Measurements from ENCODE around the gene ARHGAP4.
A peak's percentile ranks its signal among the peaks of the same experiment; 100 is the strongest.

Gene ARHGAP4

GRCh38 chrX:153903238-153903980, 22.7 kb downstream of the ARHGAP4 start:
- DNase-seq: no peak

GRCh38 chrX:153902385-153902784, 23.7 kb downstream of the ARHGAP4 start:
- DNase-seq: no peak

DNA sequence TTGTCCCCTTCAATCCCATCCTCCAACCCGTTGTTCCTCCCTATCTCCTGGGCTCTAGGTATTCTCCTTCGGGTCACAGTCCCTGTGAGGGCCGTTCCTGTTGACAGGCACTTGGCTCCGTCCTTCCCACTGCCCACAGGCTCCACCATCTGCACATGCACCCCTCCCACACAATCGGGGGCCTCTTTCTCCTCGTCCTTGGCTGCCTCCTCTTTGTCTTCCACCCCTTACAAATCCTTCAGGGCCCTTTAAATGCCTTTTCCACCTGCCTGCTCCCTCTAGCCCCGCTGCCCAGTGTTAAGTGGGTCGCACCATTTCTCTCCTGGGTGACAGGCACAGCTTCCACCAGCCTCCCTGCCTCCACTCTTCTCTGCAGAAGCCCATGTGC, 24.3 kb downstream of the ARHGAP4 start:
- DNase-seq: no peak

GRCh38 chrX:153900831-153901752, 25.0 kb downstream of the ARHGAP4 start:
- peak; percentile 53 for DNase-seq

- DNase-seq: no peak
Measured at GRCh38 chrX:153897899-153898298, 28.2 kb downstream of the ARHGAP4 start.

DNA sequence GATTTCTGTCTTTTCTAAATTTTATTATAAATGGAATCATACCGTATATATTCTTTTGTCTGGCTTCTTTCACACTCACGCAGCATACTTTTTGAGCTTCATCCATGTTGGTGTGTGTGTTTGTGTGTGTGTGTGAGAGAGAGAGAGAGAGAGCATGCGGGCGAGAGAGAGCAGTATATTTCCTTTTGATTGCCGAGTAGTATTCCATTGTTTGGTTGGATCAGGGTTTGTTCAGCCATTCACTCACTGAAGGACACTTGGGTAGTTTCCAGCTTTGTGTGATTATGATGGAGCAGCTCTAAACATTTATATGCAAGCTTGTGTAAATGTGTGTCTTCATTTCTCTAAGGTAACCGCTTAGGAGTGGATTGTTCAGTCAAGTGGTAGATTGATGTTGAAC, 36.9 kb downstream of the ARHGAP4 start:
- DNase-seq: no peak

DNA sequence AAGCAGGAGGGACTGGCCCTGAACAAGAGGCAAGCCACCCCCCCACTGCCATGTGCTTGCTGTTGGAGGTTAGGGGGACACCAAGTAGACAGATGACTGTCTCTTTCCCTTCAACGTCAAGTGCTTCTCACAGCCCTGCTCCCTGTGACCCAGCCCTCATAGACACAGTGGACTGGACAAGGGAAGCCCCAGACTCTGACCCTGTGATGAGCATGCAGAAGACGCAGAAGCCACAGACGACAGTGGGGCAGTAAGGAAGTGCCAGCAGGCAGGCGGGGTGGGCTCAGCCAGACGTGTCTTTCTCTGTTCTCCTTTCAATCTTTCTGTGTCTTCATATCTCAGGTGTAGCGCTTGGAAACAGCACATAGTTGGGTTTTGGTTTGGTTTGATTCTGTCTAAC, 37.7 kb downstream of the ARHGAP4 start:
- DNase-seq: no peak

- no peak for DNase-seq
Measured at GRCh38 chrX:153887385-153887784, 38.7 kb downstream of the ARHGAP4 start.

- DNase-seq: no peak
Measured at GRCh38 chrX:153886915-153887314, 39.1 kb downstream of the ARHGAP4 start.

- DNase-seq: no peak
Measured at GRCh38 chrX:153885968-153886903, 39.8 kb downstream of the ARHGAP4 start, which contains the start of gene L1CAM. Gene L1CAM, minus strand, starts transcription at chrX:153886173. Its CDS starts 10,337 bp downstream, at chrX:153875836.

- DNase-seq: no peak
Measured at GRCh38 chrX:153885208-153885787, 40.8 kb downstream of the ARHGAP4 start.

GRCh38 chrX:153884590-153884989, 41.5 kb downstream of the ARHGAP4 start:
- no peak for DNase-seq

DNA sequence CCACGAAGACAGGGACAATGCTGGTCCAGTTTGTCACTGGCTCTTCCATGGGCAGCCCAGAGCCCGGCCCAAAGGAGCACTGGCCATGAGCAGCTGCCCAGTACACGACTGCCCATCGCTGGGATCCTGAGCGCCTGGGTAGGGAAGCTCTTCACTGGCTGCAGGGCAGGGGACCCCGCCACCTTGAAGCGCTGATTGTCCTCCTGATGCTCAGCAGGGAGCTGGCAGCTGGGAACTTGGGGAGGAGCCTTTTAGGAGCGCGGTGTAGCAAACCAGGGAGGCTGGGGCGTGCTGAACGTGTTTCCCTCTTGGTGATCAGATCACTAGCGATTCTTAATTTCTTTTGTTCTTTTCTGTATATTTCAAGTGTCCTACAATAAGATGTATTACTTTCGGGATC, 41.9 kb downstream of the ARHGAP4 start:
- no peak for DNase-seq

DNA sequence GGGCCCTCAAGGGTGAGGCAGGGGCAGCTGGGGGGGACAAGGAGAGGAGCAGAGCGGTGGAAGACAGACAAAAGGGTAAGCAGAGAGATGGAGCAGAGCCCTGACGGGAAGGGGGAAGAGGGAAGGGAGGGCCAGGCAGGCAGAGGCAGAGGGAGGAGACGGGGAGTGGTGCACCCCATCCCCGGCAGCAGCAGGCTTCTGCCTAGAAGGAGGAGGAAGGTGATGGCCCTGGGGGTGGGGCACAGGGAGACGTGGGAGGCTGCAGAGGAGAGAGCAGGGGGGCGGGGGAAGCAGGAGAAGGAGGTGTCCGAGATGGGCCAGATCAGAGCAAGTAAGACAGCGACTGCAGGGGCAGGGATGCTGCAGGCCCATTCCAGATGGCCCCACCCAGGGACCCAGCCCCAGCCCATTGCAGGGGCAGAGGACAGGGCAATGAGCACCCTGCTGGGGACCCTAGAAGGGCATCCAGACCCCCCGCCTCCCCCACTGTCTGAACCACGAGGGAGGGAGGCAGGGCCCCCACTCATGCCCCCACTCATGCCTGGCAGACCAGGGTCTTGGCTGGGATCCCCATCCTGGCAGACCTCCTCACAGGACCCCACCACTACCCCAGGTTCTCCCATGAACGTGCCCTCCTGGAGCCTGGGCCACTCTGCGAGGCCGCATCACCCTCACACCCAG, 42.8 kb downstream of the ARHGAP4 start:
- no peak for DNase-seq

DNA sequence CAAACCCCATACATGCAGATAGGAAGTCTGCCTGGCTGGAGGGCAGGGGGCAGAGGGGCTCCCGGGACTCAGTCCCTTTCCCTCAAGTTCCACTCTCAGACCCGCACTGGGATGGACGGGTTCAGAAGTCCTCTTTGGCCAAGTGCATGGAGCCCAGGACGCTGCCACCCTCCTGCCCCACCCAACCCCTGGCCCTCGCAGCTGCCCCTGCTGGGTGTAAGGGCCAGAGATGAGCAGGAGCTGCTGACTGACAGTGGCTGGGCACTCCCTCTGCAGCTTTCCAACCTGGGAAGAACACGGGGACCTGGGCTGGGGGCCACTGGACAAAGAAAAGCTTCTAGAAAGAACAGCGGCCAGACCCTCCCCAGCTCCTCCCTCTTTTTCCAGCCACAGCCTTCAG, 43.5 kb downstream of the ARHGAP4 start:
- DNase-seq: no peak

GRCh38 chrX:153882086-153882498, 44.0 kb downstream of the ARHGAP4 start:
- DNase-seq: no peak

DNA sequence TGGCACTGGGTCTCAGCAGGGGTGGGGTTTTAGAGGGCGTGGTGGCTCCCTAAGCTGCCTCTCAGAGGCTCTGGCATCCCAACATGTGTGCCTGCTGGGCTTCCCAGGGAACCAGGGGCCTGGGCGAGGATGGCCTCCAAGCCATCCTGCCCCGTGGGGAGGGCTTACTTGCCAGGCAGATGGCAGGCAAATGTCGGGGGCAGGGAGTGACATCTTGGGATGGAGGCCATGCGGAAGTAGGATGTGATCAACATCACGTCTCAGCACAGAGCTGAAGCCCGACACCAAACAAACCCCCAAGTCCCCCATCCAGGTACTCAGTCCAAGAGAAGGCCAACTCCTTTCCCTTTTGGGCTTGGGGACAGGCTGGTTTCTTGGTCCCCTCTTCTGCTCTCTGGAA, 44.8 kb downstream of the ARHGAP4 start:
- no peak for DNase-seq

DNA sequence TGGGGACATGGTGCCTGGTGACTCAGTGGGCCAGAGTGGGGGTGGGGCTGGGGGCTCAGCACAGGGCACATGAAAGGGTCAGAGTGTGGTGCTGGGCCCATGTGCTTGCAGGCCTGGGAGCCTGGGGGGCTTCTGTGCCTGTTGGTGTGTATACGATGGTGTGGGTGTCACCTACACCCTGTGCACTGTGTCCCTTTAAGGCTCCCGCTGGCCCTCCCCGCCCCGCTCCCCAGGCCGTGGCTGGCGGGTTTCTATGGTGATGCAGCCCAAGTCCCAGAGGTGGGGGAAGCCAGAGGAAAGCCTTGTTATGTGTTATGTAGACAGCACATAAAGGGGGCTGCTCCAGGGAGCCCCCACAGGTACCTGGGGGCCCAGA, 45.6 kb downstream of the ARHGAP4 start:
- DNase-seq: no peak

DNA sequence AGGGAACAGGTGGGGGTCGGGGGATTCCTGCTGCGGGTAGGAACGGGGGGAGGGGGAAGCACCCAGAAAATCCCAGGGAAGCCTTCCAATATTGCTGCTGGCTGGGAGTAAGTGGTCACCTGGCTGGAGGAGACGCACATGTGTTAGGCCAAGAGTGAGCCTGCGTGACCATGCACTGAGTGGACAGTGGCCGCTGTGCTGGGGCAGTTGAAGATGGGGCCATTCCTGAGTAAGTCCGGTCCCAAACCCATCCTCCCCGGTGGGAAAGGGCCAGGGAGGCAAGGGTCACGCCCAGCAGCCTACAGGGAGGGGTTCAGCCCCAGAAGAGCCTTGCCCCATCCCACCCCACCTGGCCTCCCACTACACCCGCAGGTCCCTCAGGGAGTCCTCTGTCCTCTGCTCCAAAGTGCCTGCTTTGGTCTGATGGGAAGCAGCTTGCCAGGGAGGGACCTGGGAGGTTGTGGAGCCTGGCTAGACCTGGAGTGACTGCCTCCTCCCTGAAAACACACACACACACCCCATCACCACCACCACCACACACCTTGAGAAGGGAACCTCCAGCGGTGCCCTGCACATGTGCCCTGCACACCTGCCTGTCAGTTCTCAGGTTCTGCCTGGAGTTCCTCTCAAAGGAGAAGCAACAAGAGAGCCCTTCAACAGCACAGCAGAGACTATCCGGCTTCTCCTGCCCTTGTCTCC, 46.2 kb downstream of the ARHGAP4 start:
- DNase-seq: no peak

- DNase-seq: no peak
Measured at GRCh38 chrX:153878969-153879653, 47.0 kb downstream of the ARHGAP4 start.

GRCh38 chrX:153878345-153878744, 47.7 kb downstream of the ARHGAP4 start:
- DNase-seq: no peak
